CD4-positive, alpha-beta T cell (primary cell): ENCODE data around the gene CHST15. TPM values are rescaled to one million over a fixed set of nuclear protein-coding genes. Genes with fewer than 3 reads are reported as not detected.

Experiments used
- ATAC-seq: fragments of 200-7000 bp; cut with Tn5 transposase; one replicate; pipeline ENCODE4 v1.10.0; 2022; ENCODE audit warnings: mild to moderate bottlenecking; ENCODE audit not compliant: poor library complexity
- CTCF ChIA-PET: fragments of 350-600 bp; sonication (Branson Sonifier 250); formaldehyde crosslinking; loops from one replicate; lab custom pipeline; 2021; ENCODE audit warnings: antibody characterized with exemption, inconsistent platforms; lab: Charles Lee
- POLR2A ChIA-PET: fragments of 350-600 bp; sonication (Branson Sonifier 250); formaldehyde crosslinking; loops from one replicate; lab custom pipeline; 2021; ENCODE audit warnings: antibody characterized with exemption, inconsistent platforms; lab: Charles Lee
- DNase-seq, 14 experiments: peaks; one replicate each; pipeline ENCODE4 v3.0.0-alpha.2; 2013 to 2020; ENCODE audit warnings: mixed read lengths in 2 of 14
- H3K27ac ChIP-seq, 2 donors: one replicate each; pipeline versions ENCODE4 v1.5.1 to v1.7.0; 2013; ENCODE audit warnings: low read length in 2 of 2, low read depth in 1 of 2, mild to moderate bottlenecking in 1 of 2
- H3K27me3 ChIP-seq, 2 experiments: 1 replicate in 1 of 2; 2 replicates in 1 of 2; pipeline versions ENCODE4 v1.6.1 to v1.7.0; 2013; ENCODE audit warnings: low read length in 2 of 2, control low read depth in 1 of 2, mild to moderate bottlenecking in 1 of 2, moderate library complexity in 1 of 2; ENCODE audit not compliant: insufficient read depth in 2 of 2, control insufficient read depth in 1 of 2
- H3K36me3 ChIP-seq: one replicate; pipeline ENCODE4 v1.6.1; 2013; ENCODE audit warnings: low read length, control low read depth; ENCODE audit not compliant: insufficient read depth
- H3K4me1 ChIP-seq: one replicate; pipeline ENCODE4 v1.6.1; 2013; ENCODE audit warnings: low read length, control low read depth; ENCODE audit not compliant: insufficient read depth
- H3K4me3 ChIP-seq: one replicate; pipeline ENCODE4 v1.5.1; 2013; ENCODE audit warnings: mild to moderate bottlenecking, low read length, moderate library complexity
- H3K9me3 ChIP-seq, 2 experiments: 1 replicate in 1 of 2; 2 replicates in 1 of 2; pipeline versions ENCODE4 v1.6.1 to v1.7.0; 2013; ENCODE audit warnings: low read length in 2 of 2, mild to moderate bottlenecking in 2 of 2, control low read depth in 1 of 2, moderate library complexity in 1 of 2; ENCODE audit not compliant: control insufficient read depth in 1 of 2, insufficient read depth in 1 of 2
- H3K27ac Mint-ChIP-seq: one replicate; pipeline ENCODE4 v1.8.0; 2020; ENCODE audit warnings: mixed read lengths
- H3K27me3 Mint-ChIP-seq: one replicate; pipeline ENCODE4 v1.8.0; 2021; ENCODE audit warnings: mixed read lengths
- H3K36me3 Mint-ChIP-seq: one replicate; pipeline ENCODE4 v1.8.0; 2021; ENCODE audit warnings: low read depth, mixed read lengths
- H3K4me1 Mint-ChIP-seq: one replicate; pipeline ENCODE4 v1.8.0; 2021; ENCODE audit warnings: low read depth, mixed read lengths
- H3K4me3 Mint-ChIP-seq: one replicate; pipeline ENCODE4 v1.8.0; 2020; ENCODE audit warnings: mild to moderate bottlenecking, mixed read lengths
- H3K9me3 Mint-ChIP-seq: one replicate; pipeline ENCODE4 v1.8.0; 2020; ENCODE audit warnings: mixed read lengths
- intact Hi-C, 2 experiments: fragments of 100-400 bp; cut with DNase I in 1 of 2; cut with micrococcal nuclease in 1 of 2; formaldehyde crosslinking; loops; one replicate each; pipeline versions ENCODE4 v1.15.1 to v1.9.0; 2023 to 2025; cut with DNase I, micrococcal nuclease
- total RNA-seq, 174 experiments: library from RNA in 2 of 174; stranded (reverse) in 2 of 174; gene quantifications; one replicate each; pipeline ENCODE4 v1.2.3 and lab custom pipeline; 2021 to 2026
- TF ChIP-seq, protein P1 (sequence below): fragments of 200-600 bp; IDR thresholded peaks from one replicate; pipeline ENCODE4 v1.8.0; 2022; ENCODE audit warnings: antibody characterized with exemption, mild to moderate bottlenecking

Gene CHST15
- total RNA-seq, 2 experiments from 2014 or later = 0.42 to 0.52 TPM

DNA sequence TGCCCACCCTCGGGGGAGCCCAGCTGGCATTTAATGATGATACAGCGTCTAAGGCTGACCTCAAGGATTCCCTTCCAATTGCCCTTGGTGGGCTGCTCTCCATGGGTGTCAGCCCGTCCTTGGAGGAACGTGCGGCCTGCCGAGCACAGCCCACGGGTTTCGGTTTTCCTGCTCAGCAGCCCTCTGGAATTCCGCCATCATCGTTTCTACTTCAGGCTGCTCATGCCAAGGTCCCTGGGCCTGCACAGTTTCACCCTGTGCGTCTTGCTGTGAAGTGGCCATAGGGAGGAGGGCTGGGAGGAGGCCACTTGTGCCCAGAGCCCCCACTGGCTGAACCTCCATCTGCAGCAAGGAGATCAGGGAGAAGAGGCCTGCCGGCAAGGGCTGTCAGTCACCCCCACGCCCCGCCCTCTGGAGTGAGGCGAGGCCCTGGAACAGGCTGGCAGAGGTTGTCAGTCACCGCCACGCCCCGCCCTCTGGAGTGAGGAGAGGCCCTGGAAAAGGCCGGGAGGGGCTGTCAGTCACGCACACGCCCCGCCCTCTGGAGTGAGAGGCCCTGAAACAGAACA, 82.8 kb downstream of the CHST15 start:
- Histone ChIP-seq H3K9me3 (peaks cover 0 to 33% of the 10 kb centered on the region in 2 experiments), H3K36me3 (no peaks in the 10 kb centered on the region), H3K4me1 (no peaks in the 10 kb centered on the region), H3K4me3 (no peak overlapping the region), H3K27ac (no peak overlapping the region), H3K27me3 (no peaks in the 10 kb centered on the region)
- no peaks in the 10 kb centered on the region for H3K4me1 Mint-ChIP-seq
- no peaks in the 10 kb centered on the region for H3K9me3 Mint-ChIP-seq
- TF ChIP-seq, protein P1, sequence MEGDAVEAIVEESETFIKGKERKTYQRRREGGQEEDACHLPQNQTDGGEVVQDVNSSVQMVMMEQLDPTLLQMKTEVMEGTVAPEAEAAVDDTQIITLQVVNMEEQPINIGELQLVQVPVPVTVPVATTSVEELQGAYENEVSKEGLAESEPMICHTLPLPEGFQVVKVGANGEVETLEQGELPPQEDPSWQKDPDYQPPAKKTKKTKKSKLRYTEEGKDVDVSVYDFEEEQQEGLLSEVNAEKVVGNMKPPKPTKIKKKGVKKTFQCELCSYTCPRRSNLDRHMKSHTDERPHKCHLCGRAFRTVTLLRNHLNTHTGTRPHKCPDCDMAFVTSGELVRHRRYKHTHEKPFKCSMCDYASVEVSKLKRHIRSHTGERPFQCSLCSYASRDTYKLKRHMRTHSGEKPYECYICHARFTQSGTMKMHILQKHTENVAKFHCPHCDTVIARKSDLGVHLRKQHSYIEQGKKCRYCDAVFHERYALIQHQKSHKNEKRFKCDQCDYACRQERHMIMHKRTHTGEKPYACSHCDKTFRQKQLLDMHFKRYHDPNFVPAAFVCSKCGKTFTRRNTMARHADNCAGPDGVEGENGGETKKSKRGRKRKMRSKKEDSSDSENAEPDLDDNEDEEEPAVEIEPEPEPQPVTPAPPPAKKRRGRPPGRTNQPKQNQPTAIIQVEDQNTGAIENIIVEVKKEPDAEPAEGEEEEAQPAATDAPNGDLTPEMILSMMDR = no peak
- ATAC-seq (no peak), DNase-seq (no peak)
- no peak overlapping the region for H3K4me3 Mint-ChIP-seq
- H3K27ac Mint-ChIP-seq = no peak overlapping the region
- POLR2A ChIA-PET = no interaction called here
- no peaks in the 10 kb centered on the region for H3K36me3 Mint-ChIP-seq
- intact Hi-C loops = no loop called here
- CTCF ChIA-PET = no interaction called here
- H3K27me3 Mint-ChIP-seq = no peaks in the 10 kb centered on the region

DNA sequence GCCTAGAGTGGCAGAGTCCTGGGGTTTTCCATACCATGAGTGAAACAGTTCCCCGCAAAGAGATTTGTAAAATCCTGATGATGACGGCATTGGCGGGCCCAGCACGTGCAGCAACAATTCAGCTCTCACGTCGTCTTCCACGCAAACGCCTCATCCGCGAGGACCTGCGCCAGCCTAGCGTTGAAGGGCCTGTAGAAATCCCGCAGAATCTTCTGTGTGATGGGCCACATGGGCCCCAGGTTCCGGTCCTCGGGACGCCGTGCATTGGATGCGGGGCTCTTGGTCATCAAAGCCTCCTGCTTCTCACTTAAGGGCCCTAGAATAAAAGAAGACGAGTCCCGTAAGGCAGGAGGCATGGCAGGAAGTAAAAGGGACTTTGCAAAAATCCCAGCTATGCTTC, 83.4 kb downstream of the CHST15 start:
- CTCF ChIA-PET = no interaction called here
- intact Hi-C loops = no loop called here
- DNase-seq (no peak), ATAC-seq (no peak)
- Histone ChIP-seq H3K27me3 (no peaks in the 10 kb centered on the region), H3K36me3 (no peaks in the 10 kb centered on the region), H3K4me1 (no peaks in the 10 kb centered on the region), H3K4me3 (no peak overlapping the region), H3K9me3 (peaks cover 0 to 33% of the 10 kb centered on the region in 2 experiments), H3K27ac (no peak overlapping the region)
- no peaks in the 10 kb centered on the region for H3K27me3 Mint-ChIP-seq
- H3K36me3 Mint-ChIP-seq = no peaks in the 10 kb centered on the region
- H3K4me3 Mint-ChIP-seq = no peak overlapping the region
- H3K27ac Mint-ChIP-seq = no peak overlapping the region
- H3K9me3 Mint-ChIP-seq = no peaks in the 10 kb centered on the region
- POLR2A ChIA-PET = no interaction called here
- no peaks in the 10 kb centered on the region for H3K4me1 Mint-ChIP-seq
- TF ChIP-seq, protein P1 = no peak

DNA sequence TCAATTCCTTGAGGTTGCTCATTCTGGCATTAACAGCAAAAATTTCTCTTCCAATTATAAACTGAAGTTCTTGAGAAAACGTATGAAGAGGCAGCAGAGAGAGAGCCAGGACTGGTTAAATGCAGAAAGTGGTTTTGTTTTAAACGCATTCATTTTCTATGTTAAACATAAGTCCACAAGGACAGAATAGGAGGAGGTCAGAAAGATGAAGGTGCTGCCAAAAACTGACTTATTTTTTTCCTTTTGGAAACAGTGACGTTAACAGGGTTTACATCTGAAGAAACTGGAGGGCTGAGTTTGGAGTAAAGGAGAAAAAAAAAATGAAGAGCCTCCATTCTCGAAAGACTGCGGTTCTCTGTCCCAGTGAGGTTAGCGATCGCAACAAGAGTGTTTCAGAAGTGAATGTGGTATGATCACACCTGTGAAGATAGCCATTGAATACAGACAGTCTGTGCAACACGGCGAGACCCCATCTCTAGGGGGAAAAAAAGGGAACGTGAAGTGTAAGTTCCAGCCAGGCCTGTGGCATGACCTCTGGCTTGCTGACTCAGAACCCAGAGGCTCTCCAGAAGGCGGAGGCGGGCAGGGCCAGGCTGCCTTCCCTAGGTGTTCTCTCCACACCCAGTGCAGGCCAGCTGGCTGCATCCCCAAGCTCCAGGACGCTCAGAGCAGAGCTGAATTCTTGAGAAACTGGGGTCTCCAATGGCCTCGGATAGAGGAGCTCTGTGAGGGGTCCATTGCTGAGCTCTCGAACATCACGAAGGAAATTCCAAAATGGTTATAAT, 84.0 kb downstream of the CHST15 start:
- H3K4me1 ChIP-seq = no peaks in the 10 kb centered on the region
- Mint-ChIP-seq H3K27me3 (no peaks in the 10 kb centered on the region), H3K4me3 (no peak overlapping the region), H3K27ac (no peak overlapping the region), H3K9me3 (no peaks in the 10 kb centered on the region), H3K4me1 (no peaks in the 10 kb centered on the region), H3K36me3 (no peaks in the 10 kb centered on the region)
- H3K27me3 ChIP-seq = no peaks in the 10 kb centered on the region
- TF ChIP-seq, protein P1 = no peak
- no peak for ATAC-seq
- intact Hi-C loops = no loop called here
- H3K4me3 ChIP-seq = no peak overlapping the region
- CTCF ChIA-PET = no interaction called here
- no peaks in the 10 kb centered on the region for H3K36me3 ChIP-seq
- POLR2A ChIA-PET = no interaction called here
- no peak for DNase-seq
- no peak overlapping the region for H3K27ac ChIP-seq
- H3K9me3 ChIP-seq = peaks cover 0 to 29% of the 10 kb centered on the region in 2 experiments
